Stimulated activated CD4-positive, alpha-beta T cell treated with anti-CD3 and anti-CD28 coated beads, TNF-alpha, amount 100 ng/mL, for 24 hours (primary cell): Measurements from ENCODE around the gene ARHGAP26.

Experiments used
- DNase-seq, 3 experiments: peaks; one replicate each; pipeline ENCODE4 v3.0.0-alpha.2; 2020; ENCODE audit warnings: low read depth in 3 of 3

ARHGAP26 gene, protein sequence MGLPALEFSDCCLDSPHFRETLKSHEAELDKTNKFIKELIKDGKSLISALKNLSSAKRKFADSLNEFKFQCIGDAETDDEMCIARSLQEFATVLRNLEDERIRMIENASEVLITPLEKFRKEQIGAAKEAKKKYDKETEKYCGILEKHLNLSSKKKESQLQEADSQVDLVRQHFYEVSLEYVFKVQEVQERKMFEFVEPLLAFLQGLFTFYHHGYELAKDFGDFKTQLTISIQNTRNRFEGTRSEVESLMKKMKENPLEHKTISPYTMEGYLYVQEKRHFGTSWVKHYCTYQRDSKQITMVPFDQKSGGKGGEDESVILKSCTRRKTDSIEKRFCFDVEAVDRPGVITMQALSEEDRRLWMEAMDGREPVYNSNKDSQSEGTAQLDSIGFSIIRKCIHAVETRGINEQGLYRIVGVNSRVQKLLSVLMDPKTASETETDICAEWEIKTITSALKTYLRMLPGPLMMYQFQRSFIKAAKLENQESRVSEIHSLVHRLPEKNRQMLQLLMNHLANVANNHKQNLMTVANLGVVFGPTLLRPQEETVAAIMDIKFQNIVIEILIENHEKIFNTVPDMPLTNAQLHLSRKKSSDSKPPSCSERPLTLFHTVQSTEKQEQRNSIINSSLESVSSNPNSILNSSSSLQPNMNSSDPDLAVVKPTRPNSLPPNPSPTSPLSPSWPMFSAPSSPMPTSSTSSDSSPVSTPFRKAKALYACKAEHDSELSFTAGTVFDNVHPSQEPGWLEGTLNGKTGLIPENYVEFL

DNA sequence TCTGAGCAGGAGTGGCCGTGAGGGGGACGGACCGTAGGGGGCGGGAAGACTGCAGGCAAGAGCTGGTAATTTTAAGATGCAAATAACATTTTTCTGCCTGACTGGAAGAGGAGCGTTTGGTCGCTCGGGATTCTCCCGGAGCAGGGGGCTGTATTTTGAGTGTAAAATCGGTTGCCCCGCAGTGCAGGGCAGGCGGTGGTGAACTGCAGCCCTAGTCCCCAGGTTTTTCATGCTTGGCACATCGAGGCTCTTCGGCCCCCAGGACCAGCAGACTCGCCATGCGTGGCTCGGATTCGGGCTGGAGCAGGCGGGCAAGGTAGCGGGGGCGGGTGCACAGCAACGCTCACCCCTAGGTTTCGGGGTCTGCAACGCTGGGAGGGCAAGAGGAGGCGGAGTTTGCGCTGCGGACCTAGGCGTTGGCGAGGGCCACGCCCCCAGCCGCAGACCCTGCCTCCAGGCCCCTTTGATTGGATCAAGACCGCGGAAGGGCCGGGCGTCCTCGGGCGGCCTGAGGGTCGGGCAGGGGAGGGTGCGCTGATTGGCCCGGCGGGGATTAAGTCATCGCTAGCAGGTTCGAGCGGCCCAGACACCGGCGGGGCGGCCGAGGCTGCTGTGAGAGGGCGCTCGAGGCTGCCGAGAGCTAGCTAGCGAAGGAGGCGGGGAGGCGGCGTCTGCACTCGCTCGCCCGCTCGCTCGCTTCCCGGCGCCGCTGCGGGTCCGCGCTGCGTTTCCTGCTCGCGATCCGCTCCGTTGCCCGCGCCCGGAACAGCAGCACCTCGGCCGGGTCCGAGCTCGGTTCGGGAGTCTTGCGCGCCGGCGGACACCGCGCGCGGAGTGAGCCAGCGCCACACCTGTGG lies at the start of gene ARHGAP26:
Gene ARHGAP26, plus strand, starts transcription at position 585 of the 857 bp plus-strand sequence. CDS start 385 bp downstream, outside the sequence.
- peak; percentile 86 to 94 (median 88) for DNase-seq

DNA sequence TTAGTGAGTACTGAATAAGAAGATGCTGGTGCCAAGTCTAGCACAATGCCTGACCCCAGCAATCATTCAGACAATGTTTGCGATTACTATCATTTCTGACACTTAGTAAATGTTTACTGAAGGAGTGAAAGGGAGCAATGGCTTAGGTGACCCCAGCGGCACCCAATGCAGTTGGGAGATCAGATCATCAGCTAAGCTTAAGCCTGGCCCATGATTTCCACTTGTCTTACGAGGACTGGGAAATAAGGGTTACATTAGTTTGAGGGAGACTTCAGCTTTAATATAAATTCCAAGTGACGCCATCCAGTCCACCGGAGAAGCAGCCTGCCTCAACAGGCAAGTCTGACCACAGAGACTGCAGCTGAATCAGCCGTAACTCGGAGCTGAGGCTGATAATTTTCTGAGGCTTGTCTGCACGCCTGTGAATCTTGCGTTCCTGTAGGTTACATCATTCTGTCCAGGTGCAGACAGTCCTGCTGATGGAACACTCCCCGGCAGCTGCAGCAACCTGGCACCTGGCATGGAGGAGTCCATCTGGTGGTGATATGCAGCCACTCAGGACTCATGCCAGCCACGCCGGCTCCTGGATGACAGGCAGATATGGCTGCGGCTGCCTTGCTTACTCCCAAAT lies 49.4 kb upstream of the ARHGAP26 start:
- DNase-seq, result no peak

DNA sequence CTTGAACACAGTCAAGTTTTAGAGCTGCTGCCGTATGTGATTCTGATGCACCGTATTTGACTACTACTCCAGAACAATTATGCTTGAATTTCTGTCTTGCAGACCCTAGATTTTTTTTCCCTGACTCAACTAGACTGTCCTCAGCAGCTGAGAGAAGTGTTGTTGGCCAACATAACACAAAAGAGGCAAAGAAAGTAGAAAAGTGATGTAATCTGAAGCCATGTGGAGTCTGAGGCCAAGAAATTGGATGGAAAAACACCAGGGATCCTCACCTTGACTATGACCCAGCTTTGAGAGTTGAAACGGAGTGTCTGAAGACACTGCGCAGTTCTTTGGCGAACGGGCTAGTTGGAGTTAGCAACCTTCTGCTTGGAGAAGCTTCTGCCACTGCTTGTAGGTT lies 48.0 kb upstream of the ARHGAP26 start:
- no peak for DNase-seq

DNA sequence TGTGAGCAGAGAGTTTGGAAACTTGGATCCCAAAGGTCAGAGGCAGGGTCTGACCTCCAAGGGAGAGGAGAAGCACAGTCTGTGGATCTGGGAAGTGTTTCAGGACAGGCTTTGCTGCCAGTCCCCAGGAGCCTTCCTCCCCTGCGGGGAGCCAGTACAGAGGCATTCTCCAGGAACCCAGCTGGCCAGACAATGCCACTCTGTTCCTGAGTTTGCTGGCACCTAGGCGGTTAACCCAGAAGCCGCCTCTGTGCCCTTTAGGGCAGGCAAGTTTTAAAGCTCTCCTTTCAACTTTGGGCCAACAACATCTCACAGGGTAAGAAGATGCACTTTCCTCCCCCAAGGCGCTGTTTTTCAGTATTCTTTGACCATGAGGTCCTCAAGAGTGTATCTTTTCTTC lies 47.3 kb upstream of the ARHGAP26 start:
- DNase-seq, result no peak

DNA sequence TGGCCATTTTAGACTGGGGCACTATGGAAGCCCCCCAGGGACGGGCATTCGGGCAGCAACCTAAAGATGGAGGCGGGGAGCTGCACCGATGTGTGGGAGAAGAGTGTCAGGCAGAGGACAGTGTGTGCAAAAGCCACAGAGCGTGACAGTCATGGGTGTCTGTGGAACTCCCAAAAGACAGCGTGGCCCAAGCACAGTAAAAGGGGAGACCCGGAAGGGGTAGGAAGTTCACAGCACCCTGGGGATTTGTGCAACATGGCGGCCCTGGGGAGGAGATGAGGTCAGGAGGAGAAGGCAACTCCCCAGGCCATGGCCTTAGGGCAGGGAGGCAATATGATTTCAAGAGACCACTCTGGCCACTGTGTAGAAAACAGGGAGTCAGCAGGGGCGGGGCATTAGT lies 45.4 kb upstream of the ARHGAP26 start:
- no peak for DNase-seq

DNA sequence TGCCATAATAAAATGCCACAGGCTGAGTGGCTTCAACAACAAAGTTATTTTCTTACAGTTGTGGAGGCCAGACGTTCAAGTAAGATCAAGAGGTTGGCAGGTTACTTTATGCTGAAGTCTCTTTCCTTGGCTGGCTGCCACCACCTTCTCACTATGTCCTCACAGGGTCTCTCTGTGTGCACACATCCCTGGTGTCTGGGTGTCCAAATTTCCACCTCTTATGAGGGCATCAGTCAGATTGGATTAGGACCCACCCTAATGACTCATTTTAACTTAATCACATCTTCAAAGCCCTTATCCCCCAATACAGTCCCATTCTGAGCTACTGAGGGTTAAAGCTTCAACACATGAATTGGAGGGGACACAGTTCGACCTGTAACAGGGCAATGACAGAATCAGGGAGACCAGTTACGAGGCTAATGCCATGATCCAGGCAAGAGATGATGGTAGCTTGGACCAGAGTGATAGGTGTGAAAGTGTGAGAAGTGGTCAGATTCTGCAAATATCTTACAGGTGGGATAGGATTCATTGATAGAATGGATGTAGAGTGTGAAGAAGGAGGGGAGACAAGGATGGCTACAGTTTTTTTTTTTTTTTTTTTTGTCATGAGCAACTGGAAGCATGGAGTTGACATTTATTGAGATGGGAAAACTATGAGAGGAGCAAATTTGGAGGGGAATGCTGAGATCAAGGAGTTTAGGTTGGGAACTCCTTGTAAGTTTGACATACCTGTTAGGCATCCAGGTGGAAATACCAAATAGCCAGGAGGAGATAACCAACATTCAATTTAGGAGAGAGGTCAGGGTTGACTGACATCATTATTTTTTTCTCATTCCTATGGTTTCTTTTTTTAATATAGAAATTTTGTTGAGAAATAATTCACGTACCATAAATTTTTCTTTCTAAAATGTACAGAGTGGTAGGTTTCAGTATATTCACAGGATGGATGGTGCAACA lies 44.7 kb upstream of the ARHGAP26 start:
- DNase-seq, result no peak

DNA sequence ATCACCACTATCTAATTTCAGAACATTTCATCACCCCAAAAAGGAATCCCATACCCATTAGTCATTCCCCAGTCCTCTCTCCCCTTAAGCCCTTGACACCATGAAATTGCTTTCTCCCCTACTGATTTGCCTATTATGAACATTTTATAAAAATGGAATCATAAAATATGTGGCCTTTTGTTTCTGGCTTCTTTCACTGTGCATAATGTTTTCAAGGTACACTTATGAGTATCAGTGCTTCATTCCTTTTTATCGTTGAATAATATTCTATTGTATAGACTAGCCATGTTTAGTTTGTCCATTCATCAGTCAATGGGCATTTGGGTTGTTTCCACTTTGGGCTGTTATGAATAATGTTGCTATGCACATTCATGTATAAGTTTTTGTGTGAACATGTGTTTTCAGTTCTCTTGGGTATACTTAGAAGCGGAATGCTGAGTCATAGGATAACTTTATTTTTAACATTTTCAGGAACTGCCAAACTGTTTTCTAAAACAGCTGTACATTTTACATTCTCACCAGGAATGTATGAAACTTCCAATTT lies 43.9 kb upstream of the ARHGAP26 start:
- no peak for DNase-seq

DNA sequence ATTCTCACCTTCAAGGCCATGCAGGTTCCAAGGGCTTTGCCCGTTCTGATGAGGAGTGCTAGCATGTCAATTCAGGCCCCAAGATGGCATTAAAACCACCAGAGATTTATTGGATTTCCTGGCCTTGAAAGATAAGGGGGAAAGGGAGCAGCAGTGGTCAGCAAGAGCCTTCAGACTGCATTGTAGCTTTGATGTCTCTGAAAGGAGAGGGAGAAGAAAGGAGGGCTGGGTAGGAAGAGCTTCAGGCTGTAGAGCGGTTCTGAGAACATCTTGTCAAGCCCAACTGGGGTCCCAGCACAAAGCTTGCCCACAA lies 42.5 kb upstream of the ARHGAP26 start:
- DNase-seq, result no peak

DNA sequence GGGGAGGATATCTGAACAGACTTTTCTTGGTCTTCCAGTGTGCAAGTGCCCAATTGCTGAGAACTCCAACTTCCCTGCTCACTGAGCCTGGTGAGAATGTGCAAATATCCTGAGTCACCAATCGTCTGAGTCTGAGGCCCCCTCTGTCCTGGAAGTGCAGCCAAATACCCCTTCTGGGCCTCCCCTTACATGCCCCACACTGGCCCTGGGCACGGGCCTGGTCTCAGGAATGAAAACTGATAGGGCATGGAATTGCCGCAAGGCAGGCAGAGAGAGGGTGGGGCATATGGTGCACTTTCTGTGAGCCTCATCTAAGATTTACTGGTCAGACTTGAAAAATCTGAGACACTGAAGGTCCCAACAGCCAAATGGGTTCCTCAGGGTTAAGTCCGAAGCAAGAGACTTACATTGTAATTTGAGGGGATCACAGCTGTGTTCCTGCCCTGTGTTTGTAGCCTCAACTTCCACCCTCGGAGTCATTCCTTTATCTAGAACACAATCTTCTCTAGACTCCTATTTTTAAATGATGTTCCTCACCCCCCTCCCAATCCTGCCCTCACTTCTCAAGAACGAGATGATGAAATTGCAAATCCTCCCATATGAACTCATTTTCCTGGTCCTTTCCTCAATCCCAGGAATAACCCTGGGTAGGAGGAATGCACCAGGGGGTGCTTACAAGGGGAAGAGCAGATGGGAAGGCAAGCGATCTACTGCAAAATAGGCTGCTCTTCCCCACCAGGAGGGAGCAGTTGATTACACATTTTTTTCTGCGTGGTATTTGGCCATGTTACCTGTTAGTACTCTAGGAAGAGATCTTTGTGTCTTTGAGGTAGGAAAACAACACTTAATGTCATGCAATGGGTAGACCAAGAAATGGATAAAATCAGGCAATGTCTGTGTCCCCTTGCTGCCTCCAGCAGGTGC lies 34.6 kb upstream of the ARHGAP26 start:
- no peak for DNase-seq

DNA sequence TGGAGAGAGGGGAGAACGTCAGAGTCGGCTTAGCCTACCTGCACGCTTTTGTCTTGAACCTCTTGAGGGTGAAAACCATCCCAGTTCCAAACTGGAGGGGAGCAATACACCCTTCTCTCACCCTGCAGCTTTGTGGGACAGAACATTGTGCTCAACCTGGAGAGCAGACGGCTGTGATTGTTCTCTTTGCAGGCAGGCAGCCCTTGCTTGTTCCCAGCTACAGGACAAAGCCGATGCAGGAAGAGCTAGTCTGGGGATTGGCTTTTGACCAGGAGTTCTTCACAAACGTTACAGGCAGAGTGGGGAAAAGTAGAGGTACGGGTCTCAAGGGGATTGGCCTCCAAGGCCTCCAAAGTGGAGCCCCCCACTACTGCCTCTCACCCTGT lies 33.9 kb upstream of the ARHGAP26 start:
- no peak for DNase-seq

DNA sequence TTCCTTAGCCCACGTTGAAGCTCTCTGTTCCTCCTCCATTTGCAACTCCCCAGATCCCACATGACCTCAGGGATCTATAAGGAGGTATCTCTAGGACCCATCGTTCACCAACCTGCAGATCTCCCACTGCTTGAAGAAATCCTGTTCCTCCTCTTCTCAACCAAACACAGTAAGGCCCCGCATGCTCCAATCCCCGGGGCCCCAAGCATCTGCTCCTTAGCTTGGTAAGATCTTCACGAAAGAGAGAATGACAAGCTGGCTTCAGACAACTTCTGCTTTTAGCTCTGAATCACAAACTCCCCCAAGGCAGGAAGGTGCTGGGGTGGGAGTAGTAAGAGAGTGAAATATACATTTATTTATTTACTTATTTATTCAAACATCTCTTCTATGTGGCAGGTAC lies 33.0 kb upstream of the ARHGAP26 start:
- DNase-seq, result no peak

DNA sequence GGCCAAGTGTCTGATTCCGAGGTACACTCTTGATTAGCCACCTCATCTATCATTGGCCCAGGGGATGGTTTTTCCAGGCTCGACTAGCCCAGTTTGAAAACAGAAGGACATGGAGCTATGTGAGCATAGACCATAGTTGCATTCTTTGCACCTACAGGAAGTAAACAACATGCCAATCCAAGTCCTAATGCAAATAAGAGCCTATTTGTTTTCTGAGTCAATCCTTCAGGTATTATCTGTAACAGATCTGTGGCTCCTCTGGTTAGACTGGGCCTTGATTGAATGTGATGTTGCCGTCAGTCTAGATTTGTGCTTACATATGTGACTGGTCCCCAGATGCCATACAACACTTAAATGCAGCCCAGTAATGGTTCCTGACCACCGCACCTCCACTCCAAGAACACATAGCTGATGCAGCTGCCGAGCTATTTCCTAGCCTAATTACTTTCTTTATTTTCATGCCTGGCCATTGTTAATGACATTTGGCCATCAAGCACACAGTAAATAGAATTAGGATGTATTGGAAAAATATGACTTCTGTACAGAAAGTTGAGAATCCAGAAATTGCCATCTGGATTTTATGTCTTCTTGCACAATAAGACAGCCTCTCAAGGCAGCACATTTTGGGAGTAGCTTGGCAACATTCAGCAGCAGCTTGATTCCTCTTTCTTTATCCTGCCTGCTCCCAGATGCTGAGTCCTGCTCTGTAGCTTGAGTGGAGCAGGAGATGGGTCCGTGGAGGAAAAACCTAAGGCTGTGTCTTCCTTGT lies 29.5 kb upstream of the ARHGAP26 start:
- DNase-seq, result no peak

DNA sequence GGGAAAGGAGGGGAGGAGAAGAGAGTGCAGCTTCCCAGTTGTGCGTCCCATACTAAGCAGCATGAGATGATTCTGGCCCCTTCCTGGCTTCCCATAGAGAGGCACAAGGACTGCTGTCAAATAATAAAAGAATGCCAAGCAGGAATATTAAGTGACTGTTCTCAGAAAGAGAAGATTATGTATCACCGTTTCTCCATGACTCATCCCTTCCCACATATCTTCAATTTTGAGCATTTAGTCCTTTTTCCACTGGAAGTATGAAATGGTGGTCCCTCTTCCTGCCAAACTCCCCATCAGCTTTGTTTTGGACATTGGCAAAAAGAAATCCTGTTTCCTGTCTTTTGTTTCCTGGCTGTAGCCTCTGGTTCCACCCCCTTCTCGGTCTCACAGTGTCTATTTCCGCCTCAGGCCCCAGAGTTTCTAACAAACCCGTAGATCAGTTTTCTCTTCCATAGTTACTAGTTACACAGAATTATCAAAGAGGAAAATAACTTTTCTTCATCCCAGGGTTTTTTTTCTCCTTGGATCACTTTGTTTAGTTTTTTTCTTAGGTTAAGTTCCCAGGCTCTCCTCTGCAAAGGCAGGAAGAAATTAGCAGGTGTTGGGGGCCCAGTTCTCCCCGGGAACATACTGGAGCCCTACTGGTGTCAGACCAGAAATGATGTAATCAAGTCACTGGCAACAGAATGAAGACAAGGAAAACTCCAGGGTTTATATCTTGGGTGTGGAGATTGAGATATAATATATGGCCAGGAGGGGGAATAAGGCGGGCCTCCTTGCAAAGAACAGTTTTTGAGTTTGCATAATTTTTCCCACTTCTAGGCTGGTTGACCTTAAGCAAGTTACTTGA lies 26.4 kb upstream of the ARHGAP26 start:
- DNase-seq, result no peak

DNA sequence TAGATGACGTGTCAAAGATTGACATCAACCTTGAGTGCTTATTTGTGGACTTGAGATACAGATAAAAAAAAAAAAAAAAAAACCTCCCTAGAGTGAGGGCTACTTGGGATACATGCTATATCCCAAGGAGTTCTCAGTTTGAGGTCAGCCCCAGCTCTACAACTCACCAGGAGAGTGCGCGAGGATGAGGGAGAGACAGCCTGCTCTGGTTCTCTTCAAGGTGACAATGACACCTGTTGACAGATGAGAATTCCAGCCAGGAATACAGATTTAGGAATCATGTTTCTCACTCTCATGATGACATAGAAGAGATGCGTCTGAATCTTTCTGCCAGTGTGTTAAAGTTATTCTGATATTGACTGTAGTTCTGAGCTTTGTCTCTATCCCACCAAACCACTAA lies 24.9 kb upstream of the ARHGAP26 start:
- no peak for DNase-seq

DNA sequence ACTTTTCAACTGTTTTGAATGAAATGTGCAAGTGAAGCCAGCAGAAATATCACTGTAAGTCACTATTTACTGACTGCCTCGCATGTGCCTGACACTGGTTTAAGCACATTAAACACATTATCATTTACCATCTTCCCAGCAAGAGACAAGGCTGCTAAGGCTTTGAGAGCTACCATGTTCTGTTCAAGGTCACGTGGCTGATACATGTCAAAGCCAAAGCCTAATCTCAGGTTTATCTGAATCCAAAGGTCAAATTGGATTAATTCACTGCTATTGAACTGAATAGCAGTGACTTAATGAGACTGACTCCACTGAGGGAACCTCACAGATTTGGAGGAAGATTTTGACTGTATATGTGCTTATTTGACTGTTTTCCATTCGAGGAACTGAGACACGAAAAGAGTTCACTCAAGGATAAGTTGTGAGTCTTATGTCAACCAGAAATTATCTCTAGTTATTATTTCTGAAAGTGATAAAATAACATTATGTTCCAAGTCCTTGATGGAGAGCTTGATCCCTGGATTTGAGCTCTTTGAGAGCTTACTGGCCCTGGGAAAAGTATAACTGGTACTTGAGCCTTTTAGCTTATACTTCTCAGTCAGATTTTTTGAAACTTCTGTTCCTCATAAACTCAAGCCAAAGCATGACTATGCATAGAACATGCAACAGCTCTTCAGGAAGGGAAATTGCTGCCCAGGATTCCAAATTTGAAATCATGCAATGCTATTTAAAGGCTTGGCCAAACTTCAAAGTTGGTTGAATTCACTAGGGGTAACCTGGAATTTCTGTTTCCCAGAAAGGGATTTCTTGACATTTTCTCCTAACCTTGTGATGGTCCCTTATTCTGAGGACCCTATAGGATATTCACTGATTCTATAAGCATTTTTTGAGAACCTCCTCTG lies 23.4 kb upstream of the ARHGAP26 start:
- no peak for DNase-seq

DNA sequence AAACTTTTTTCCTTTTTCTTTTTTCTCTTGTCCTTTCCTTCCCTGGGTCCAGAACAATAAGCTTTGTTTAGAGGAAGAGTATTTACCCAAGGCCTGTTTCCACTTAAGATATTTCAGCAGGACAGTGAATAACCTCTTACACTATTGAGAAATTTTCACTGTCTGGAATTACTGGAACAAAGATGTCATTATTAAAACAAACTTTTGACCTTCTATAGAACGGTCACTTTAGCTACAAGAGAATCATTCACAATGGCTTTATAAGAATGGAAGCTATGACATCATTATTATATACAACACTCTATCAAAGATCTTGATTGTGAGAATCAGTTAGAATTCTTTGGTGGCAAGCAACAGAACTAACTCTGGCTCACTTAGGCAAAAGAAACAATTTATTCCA lies 22.0 kb upstream of the ARHGAP26 start:
- no peak for DNase-seq
